Activated CD8-positive, alpha-beta memory T cell treated with anti-CD3 and anti-CD28 coated beads for 24 hours (primary cell): Measurements from ENCODE around the gene ADAMTSL1.

ENCODE experiments used
- DNase-seq: peaks from one replicate; pipeline ENCODE4 v3.0.0-alpha.2; 2020

The ADAMTSL1 gene

DNA sequence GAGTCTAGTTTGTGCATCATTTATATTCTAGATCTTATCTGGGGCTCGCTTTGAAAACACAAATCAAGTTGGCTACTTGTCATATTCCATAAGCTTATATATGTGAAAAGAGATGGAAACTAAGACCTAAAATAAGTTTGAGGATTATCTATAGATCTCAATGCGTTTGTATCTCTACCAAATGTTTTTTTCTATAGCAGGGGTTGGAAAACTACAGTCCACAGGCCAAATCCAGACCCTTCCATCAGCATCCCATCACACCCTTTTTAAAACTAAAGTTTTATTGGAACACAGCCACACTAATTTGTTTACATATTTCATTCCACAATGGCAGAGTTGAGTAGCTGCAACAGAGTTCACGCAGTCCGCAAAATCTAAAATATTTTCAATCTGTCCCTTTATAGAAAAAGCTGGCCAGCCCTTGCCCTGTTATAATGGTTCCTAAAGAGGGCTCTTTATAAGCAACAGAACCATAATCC, 230.0 kb downstream of the ADAMTSL1 start:
- no peak for DNase-seq

DNA sequence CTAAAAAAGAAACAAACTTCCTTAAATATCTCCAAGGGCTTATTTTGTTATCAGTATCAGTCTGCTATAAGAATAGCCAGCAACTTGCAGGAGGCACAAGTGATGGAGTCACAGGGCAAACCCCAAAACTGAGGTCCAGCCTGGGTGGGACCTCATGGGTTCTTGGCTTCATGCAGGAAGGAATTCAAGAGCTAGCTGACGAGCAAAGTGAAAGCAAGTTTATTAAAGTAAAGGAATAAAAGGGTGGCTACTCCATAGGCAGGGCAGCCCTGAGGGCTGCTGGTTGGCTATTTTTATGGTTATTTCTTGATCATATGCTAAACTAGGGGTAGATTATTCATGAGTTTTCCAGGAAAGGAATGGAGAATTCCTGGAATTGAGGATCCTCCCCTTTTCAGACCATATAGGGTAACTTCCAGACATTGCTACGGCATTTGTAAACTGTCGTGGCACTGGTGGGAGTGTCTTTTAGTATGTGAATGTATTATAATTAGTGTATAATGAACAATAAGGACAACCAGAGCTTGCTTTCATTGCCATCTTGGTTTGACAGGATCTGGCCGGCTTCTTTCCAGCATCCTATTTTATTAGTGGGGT, 231.9 kb downstream of the ADAMTSL1 start:
- no peak for DNase-seq

DNA sequence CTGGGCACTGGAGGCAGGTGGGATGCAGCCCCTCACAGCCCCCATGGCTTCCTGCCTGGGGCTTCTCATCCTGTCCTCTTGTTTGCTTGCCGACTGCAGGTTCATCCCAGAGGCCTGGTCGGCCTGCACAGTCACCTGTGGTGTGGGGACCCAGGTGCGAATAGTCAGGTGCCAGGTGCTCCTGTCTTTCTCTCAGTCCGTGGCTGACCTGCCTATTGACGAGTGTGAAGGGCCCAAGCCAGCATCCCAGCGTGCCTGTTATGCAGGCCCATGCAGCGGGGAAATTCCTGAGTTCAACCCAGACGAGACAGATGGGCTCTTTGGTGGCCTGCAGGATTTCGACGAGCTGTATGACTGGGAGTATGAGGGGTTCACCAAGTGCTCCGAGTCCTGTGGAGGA, 232.7 kb downstream of the ADAMTSL1 start:
- DNase-seq = no peak

DNA sequence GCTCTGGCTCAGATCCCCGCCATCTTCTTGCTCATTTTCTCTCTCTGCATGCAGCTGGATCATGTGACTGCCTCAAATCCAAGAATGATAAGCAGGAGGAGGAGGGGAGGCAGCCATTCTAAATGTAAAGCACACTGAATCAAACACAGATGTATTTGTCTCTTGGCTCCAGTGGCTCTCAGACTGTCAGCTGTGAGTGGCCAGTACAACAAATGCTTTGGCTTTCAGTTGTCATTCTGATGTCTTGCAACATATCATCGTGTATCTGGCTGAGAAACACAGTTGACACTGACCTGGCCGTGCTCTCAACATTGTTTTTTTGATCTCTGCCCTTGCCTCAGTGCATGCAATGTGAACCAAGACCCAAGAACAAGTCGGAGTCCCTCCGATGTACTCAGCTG, 233.1 kb downstream of the ADAMTSL1 start:
- no peak for DNase-seq

DNA sequence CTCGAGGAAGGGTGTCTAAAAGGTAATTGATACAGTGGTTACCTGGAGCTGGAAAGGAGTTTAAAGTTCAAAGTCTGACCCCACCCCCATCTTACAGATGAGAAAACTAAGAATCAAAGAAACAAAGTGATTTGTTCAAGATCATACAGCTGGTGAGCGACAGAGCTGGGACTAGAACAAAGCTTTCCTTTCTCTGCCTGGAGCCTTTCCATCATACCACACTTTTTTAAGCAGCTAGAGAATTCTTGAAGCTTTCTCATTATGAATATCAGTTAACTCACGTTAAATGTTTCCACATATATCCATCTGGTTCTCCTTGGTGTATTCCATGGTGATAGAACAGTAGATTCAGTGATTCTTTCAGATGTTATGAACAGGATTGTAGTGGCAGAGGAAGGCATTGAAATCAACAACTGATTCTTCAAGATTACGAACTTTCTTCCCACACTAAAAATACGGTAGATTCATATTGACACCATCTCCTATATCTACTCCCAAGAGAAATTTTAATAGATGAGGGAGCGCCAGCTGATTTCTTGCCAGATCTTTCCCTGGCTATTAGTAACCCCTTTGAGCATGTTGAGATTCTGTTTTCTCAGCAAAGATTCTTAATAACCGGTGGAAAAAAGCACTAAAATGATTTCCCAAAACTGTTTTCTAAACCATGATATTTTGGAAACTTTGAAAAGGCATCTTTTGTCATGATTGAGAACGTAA, 233.7 kb downstream of the ADAMTSL1 start:
- DNase-seq = no peak

DNA sequence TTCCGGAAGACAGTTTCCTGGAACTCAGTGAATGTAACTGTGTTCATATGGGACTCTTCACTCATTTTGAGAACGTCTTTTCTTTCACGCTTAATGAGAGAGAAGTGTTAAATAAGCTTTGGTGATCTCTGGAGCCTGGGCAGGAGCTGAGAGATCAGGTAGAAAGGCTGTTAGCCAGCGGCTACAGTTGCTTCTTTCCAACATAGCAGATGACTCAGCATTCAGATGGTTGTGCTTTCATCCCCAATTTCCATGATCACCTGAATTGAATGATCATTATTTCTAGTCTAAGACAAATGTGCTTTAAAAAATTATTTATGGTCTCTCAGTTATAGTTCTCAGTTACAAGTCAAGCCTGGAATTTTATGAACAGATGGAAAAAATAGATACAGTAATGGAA, 234.5 kb downstream of the ADAMTSL1 start:
- no peak for DNase-seq

DNA sequence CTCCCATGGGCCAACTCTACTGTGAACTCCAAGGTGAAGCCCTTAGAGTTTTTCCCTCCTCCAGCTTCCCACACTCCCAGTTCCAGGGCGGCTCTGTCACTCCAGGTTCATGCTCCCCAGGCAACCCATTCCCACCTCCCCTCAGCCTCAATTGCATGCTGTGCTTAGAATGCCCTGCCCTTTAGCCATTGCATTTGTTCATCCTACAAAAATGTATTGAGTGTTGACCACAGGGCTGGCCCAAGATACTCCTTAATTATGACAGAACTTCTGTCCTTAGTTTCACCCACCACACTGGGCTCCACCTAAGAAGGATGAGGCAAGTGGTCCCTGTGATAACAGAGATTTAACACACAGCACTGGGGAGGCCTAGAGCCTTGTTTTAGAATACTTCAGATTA, 236.1 kb downstream of the ADAMTSL1 start:
- no peak for DNase-seq

DNA sequence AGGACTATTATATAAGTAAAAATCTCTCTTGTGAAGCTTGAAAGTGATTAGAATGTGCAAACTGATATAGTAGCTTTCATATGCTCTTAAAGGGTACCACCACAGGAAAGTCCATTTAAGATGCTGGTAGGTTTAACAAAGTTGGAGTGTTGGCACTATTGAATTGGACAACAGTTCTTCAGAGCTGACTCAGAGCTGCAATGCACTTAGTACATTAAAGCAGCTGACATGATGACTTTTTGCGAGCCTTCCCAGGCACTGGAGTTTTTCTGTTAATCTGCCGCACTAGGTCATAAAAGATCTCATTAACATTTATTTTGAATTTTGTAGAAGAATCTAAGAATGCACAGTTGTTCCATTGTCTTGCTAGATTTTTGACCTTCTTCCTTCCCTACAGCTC, 243.8 kb downstream of the ADAMTSL1 start:
- DNase-seq = no peak

DNA sequence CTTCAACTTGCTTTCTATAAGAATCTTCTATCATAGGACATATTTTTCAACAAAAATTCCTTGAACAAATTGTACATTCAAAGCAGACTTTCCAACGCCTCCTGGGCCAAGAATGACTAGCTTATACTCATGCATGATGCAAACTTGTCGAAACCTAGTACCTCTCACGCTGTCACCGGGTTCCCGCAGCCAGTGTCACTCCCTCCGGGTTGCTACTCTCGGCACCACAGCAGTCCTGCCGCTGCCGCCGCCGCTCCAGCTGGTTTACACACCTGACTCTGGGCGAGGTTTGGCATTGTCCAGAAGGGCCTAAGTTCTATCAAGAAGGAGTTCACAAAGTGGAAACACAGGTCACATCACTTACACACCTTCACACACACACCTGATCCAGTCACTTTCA, 244.4 kb downstream of the ADAMTSL1 start:
- DNase-seq = no peak

DNA sequence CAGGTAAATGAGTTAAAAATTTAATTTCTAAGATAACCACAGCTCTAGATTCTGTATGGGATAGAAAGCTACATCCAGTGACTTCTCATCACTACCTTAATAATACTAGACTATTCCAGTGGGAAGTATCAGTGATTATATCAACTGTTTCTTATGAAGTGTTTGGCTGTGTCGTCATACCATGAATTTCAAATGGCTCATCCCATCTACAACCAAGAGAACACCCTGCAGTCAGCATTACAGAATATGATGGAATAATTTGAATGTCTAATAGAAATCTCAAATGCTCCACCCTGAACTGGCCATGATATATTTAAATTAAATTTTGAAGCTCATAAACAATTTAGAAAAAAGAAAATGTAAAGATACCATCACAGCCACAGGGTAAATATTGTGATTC, 245.0 kb downstream of the ADAMTSL1 start:
- DNase-seq = no peak

DNA sequence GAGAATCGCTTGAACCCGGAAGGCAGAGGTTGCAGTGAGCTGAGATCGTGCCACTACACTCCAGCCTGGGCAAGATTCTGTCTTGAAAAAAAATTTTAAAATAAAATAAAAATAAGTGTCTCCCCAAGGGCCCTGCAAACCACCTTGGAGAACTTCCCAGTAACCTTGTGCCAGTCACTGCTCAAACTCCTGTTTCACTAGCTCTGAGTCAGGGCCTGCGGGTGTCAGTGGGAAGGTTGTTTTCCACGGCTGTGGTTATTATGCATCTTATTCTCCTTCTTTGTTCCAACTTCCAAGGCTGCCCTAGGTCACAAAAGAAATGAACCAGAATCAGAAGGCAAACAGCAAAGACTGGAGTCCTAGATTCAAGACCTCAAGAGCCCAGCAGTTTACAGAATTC, 246.7 kb downstream of the ADAMTSL1 start:
- DNase-seq = no peak

DNA sequence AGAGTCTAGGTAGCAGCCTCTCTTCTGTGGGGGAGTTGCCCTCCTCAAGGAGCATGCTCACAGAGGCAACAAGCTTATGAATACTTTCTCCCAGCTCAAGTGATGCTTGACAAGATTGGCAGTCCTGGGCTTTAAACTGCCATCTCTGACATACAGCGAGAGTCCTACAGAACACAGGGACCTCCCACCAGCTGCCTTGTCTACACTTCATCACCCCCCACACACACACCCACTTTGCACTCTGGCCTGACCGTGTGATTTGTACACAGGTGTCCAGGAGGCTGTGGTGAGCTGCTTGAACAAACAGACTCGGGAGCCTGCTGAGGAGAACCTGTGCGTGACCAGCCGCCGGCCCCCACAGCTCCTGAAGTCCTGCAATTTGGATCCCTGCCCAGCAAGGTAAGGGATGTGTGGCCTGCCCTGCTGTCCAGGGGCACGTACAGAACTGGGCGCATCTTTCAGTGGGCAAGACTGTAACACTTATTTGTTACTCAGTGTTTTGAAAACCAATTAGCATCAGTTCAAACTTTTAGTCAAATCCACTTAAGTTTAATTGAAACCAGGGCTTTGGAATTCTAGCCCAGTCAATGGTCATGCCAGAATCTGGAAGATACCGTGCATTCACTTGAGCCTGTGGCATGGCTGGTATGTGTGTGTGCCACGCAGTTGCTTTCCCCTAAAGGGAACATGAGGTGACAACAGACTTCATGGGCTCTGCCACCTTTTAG, 247.5 kb downstream of the ADAMTSL1 start:
- DNase-seq = no peak

DNA sequence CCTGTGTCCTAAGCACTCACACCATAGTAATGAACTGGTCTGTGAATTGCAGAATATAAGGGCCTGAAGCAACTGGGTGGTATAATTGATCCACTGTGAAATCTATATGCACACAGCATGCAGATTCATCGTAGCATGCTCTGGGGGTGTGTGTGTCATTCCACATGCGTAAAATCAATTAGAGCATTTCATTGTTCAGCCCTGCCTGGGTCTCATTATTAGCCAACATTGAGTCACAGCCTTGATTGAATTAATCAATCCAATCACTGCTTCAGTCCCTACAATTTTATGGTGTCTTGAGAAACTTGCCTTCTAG, 248.0 kb downstream of the ADAMTSL1 start:
- no peak for DNase-seq

DNA sequence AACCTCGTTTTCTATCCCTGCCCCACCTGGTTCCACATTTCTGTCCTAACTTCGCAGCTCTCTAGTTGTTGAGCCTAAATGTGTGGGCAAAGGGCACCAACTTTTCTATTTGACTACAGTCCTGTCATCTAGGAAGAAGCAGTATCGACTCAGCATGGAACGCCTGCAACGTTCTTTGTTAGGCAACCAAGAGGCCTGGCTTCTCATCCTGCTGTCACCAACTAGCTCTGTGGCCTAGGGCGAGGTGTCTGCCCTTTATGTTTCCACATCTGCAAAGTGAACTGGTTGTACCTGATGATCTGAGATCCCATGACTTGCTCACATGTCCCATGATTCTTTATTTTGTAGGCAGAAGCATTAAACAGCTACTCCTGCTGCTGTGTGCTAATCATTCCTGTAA, 248.9 kb downstream of the ADAMTSL1 start:
- no peak for DNase-seq

DNA sequence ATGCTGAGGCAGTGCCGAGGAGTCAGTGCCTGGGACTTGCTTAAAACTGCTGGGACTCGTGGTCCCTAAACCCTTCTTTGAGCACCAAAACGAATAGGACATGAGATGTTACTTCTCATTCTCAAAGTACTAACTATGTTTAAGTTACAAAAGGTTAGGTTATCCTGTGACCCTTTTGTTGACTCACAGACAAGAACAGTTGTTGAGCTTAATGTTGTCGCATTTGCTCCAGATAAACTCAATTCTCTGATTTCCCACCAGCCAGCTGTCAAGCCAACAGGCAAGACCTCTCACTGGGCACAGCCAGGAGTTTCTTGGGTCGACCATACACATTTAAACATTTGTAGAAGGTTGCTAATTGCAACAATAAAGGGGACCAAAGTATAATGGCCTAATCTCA, 249.4 kb downstream of the ADAMTSL1 start:
- DNase-seq = no peak

DNA sequence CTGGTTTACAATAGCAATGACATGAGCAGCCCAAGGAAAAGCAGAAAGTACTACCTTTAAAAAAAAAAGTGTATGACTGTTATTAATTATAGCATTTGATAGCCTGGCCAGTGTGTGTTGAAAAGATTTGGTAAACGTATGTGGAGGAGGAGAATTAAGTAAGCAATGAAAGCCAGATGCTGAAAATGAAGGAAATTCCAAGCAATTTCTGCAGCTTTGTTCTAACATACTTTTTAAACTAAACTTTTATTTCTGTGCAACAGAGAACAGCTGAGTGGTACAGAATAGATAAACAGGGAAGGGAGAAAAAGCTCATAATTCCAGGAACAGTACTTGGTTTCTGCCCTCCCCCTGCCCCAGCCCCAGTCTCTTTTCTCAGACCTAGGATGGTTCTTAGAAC, 252.6 kb downstream of the ADAMTSL1 start:
- DNase-seq = no peak

DNA sequence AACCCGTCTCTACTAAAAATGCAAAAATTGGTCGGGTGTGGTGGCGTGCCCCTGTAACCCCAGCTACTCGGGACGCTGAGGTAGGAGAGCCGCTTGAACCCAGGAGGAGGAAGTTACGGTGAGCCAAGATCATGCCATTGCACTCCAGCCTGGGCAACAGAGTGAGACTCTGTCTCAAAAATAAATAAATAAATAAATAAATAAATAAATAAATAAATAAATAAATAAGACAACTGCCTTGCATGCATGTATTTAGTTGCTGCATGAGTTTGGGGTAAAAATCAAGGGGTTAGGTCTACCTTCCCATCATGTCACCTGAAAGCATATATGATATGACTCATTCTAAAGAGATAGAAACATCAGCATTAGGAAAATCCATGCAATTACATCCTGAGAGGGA, 254.0 kb downstream of the ADAMTSL1 start:
- no peak for DNase-seq

DNA sequence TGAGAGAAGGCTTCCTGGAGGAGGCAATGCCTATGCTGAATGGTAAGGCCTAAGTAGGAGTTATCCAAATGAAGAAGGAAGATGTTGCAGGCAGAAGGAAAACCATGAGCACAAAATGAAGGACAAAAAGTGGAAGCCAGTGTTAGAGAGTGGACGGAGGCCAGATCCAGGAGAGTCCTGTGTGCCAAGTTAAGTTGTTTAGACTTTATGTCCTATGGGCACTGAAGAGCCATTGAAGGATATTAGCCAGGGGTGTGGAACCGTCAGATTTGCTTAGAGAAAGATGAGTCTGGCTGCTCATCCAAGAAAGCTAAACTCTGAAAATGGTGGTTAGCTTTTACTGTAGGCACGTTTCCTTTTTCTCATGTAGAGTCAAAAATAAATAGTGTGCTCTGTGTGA, 254.7 kb downstream of the ADAMTSL1 start:
- no peak for DNase-seq

DNA sequence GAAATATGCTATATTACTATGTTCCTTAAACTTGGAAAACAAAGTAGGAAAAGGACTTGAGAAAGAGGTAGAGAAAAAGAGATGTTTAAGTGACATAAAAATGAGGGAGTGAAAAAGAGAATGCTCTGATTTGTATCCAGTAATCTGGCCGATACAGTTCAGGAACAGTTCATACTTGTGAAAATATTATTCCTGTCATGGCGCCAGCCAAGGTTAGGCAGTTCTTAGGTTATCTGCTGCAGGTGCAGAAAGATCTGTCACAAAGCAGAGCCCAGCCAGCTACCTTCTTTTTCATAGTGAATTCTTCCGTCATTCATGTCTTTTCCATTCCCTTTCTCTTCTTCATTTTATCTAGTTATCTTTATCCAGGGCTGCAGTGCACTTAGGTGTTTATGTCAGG, 256.3 kb downstream of the ADAMTSL1 start:
- DNase-seq = no peak

DNA sequence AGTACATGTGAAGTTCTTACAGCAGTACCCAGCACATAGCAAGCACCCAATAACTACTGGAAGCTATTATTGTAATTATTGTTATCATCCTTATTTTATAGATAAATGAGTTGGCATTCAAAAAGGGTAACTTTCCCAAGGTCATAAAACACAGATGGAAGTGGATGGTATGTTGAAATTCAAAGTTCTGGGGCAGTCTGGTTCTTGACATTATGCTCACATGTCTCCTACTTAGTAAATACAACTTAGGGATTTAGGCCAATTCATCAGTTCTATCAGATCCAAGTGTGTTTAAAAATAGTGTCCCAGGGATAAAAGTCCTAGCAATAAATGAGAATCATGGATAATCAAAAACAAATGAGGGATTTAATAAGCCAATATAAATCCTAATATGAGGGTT, 265.2 kb downstream of the ADAMTSL1 start:
- no peak for DNase-seq

DNA sequence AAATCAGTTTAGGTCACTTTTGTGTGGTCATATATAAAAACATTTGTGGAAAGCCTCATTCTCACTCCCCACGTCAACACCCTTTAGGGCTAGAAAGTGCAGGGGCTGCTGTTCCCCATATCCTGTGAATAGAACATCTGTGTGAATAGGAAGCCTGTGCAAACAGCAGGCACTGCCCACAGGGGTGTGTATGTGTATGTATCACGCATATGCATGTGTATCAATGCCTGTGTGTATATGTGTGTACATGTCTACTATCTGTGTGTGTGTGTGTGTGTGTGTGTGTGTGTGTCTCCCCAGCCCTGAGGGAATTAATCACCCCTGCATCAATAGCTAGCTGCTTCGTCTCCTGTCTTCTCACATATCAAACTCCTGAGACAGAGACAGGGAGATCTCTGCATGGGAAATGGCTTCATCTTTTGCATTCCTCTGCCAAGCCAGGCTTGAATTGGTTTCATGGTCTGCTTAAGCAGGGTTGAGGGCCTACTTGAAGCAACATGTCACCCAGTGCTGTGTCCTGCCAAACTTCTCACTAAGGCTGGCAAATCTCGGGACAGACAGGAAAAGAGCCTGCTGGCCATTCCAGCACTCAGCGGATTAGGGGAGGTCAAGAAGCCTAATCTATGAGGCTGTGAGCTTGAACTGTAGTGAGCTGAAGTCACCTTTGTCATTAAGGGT, 265.8 kb downstream of the ADAMTSL1 start:
- no peak for DNase-seq

DNA sequence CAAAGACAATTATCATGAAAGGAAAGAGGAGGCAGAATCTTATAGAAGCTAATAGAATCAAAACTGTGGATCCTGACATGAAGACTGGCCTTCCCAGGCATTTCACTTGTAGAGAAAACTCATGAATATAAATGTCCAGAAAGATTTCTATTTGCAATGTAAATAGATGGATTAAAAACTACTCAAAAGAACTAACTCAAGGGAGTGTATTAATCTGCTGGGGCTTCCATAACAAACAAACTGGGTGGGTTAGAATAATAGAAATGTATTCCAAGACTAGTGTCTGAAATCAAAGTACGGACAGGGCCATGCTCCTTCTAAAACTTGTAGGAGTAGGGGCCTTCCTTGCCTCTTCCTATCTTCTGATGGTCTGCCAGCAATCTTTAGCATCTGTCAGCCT, 267.4 kb downstream of the ADAMTSL1 start:
- DNase-seq = no peak

DNA sequence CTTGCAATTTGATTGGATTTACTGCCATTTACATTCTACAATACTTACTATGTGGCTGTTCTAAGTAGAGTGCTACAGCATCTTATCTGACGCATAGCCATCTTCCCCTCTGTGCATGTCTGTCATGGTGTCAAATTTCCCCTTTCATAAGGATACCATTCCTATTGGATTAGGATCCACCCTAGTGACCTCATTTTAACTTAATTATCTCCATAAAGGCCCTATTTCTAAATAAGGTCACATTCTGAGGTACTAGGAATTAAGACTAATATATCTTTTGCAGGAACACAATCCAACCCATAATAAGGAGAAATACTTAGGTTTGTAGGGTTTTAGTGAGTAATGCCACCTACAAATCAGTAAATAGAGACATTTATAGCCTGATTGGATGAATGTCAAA, 268.0 kb downstream of the ADAMTSL1 start:
- no peak for DNase-seq

DNA sequence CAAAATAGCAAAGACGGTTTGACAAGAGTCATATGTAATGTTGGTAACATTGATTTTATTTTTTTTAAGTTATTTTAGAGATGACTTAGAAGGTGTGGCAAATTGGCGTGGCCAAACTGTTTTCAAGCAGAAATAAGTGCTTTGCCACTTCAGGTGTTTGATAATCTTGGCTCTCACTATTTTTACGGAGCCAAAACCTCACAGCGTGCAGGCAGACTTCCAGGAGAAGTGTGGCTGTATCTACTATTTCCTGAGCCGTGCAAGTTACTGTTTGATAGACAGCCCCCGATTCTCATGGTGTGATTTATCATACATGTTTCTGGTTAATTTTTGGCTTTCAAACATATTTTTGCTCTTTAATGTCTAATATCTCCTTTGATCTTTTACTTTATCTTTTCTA, 269.5 kb downstream of the ADAMTSL1 start:
- DNase-seq = no peak
